ENCODE measurements around the gene SLC12A2.

Gene SLC12A2

DNA sequence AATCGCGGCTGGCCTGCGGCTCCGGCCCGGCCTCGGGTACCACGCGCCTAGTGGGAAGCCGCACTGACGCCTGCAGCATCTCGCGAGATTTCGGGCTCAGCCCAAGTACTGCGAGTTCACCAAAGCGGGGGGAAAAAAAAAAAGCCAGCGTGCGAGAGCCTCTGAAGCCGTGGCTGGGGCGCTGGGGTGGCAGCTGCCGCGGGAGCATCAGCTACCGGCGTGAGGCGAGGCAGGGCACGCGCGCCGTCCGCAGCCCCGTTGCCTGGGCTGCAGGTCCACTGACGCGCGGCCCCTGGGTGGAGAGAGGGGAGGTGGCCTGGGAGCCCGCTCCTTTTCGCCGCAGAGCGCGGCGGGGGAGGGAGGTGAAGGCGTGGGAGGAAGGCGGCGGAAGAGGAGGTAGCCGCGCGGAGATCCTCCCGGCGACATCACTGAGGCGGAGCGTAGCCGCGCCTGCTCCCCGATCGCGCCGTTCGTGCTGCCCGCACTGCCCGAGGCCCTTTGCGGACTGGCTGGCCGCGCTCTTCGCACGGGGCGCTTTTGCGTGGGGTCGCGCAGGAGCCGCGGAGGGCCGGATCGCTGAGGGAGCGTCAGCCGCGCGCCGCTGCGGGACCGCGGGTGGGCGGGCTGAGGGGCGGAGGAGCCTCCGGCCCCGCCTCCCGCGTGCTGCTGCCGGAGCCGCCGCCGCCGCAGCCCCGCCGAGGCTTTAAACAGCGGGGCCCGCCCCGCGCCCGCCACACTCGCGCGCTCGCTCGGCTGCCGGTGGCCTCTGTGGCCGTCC lies at the start of gene SLC12A2:
TSS of gene SLC12A2 (plus strand) at position 734 of the 778 bp plus-strand sequence. CDS start 189 bp downstream, outside the sequence.
- TF ChIP-seq, protein P1, sequence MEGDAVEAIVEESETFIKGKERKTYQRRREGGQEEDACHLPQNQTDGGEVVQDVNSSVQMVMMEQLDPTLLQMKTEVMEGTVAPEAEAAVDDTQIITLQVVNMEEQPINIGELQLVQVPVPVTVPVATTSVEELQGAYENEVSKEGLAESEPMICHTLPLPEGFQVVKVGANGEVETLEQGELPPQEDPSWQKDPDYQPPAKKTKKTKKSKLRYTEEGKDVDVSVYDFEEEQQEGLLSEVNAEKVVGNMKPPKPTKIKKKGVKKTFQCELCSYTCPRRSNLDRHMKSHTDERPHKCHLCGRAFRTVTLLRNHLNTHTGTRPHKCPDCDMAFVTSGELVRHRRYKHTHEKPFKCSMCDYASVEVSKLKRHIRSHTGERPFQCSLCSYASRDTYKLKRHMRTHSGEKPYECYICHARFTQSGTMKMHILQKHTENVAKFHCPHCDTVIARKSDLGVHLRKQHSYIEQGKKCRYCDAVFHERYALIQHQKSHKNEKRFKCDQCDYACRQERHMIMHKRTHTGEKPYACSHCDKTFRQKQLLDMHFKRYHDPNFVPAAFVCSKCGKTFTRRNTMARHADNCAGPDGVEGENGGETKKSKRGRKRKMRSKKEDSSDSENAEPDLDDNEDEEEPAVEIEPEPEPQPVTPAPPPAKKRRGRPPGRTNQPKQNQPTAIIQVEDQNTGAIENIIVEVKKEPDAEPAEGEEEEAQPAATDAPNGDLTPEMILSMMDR (conservative IDR thresholded peaks at IDR 0.05): no peak

DNA sequence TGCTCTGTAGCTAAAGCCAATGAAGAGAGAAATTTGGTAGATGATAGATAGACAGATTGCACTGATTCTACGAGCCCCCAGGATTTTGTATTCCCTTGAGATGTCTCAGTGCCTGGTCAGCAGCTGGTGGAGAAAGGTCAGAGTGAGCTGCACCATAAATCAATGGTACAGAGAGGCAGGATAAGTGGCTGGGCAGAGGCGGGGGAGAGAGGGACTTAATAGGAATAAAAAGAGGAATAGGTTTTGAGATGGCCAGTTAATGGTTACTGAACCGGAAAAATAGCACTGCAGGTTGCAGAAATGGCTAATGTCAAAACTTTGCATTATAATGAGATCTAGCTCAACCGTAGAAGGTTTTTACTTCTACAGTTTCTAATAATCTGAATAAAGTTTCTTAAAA lies 47.9 kb upstream of the SLC12A2 start:
- no peak overlapping the region for H3K27ac ChIP-seq
- TF ChIP-seq, protein P1 (conservative IDR thresholded peaks at IDR 0.05): no peak

More for the DNA sequence above, at the start of gene SLC12A2:
- H3K27ac ChIP-seq: peak within 1 kb of the TSS; percentile 86

DNA sequence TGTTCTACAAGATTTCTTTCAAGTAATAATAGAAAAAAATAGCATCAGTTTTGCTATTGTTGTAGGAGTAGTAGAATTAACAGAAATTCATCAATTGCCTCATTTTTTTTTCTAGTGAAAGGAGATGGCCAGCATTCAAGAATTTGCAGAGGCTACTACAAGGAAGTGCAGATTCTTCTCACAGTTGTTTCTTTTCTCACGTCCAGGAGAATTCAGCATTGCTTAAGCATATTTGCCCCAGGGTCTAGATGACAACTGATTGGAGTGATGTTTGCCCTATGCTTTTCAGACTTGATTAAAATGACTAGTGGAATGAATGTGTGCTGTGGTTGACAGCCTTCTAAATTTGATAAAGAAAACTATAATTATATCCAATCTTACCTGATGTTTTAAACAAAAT lies 46.6 kb upstream of the SLC12A2 start:
- no peak overlapping the region for H3K27ac ChIP-seq
- TF ChIP-seq, protein P1 (conservative IDR thresholded peaks at IDR 0.05): no peak

DNA sequence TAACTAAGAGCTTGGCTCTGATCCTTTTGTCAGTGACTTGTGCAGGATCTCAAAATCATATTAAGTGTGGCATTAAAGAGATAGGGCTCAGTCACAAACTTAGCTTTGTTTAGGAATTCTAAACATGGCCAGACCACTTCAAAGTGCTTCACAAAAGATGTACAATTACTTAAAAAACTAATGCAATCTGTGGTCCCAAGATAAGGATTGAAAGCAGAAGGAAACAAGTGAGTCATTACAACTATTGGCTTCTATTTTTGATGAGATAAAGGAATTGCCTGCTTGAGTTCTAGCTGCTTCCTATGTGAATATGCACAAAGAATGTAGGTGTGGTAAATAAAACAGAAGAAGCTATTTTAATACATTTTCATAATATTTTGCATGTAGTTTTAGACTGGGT lies 44.9 kb upstream of the SLC12A2 start:
- no peak overlapping the region for H3K27ac ChIP-seq
- TF ChIP-seq, protein P1 (conservative IDR thresholded peaks at IDR 0.05): no peak

DNA sequence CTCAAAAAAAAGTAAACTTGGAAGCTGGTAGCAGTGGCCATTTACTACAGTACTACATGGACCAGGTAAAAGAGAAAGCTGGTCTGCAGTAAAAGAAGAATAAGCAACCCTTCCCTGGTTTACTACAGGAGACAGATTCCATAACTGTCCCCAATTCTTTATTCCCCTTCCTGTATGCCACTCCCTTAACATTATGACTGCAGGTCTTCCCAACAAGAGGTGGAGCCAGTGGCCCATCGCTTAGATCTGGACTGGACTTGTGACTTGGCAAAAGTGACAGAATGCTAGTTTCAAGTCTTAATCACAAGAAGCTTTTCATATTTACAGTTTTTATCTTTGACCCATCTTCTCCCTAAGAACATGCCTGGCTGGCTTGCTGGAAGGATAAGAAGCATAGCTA lies 42.6 kb upstream of the SLC12A2 start:
- TF ChIP-seq, protein P1 (conservative IDR thresholded peaks at IDR 0.05): no peak

DNA sequence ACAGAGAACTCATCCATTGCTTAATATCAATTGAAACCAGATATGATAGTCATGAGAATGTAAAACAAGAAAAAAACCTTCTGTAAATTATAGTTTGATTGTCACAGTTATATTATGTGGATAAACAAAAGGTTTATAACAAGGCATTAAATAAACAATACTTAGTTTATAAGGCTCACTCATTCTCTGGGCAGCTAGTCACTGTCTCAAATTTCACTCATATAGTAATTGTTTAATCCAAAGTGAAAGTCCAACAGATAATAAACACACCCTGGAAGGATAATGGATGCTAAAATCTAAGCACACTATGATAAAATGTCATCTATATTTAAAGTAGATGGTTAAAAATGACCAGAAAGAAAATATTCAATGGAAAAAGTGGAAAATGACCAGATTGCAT lies 30.8 kb upstream of the SLC12A2 start:
- TF ChIP-seq, protein P1 (conservative IDR thresholded peaks at IDR 0.05): no peak
- H3K27ac ChIP-seq: peak overlapping the region; percentile 66

More for the DNA sequence above, 42.6 kb upstream of the SLC12A2 start:
- no peak overlapping the region for H3K27ac ChIP-seq

DNA sequence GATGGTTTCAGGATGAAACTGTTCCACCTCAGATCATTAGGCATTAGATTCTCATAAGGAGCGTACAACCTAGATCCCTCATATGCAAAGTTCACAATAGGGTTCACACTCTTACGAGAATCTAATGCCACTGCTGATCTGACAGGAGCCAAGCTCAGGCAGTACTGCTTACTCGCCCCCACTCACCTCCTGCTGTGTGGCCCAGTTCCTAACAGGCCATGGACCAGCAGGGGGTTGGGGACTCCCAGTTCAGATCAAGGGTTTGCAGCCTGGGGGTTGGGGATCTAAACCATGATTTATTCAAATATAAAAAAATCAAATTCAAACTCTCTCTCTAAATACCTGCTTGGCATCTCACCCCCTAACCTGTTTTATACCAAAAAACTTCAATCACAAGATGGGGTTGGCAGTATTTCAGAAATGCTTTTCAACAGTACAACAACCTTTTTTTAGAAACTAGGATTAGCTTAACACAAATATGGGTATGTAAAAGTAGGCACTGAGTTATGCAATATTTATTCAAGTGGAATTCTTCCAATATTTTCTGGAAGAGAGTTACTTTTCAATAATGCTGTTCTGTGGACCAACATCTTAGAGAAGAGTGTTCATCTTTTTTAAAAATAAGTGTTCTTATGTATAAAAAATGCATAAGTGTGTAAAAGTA lies 30.1 kb upstream of the SLC12A2 start:
- H3K27ac ChIP-seq: peak overlapping the region; percentile 66
- TF ChIP-seq, protein P1 (conservative IDR thresholded peaks at IDR 0.05): no peak
